Esophagus squamous epithelium (tissue), 4 donors: Measurements from ENCODE around the gene EVL.

Experiments
- POLR2A ChIP-seq, 4 donors: fragments of 450-650 bp; IDR thresholded peaks; one replicate each; pipeline ENCODE4 v1.6.1; 2017; ENCODE audit warnings: antibody characterized with exemption in 4 of 4, mild to moderate bottlenecking in 4 of 4, moderate library complexity in 3 of 4
- TF ChIP-seq, protein P1 (sequence below), 6 experiments: fragments of 450-650 bp in 4 of 6; fragments of 200-600 bp in 2 of 6; sonication (generic) in 2 of 6; IDR thresholded peaks; one replicate each; pipeline ENCODE4 v1.5.1; 2016 to 2019; ENCODE audit warnings: antibody characterized with exemption in 6 of 6, mild to moderate bottlenecking in 4 of 6, moderate library complexity in 4 of 6

DNA sequence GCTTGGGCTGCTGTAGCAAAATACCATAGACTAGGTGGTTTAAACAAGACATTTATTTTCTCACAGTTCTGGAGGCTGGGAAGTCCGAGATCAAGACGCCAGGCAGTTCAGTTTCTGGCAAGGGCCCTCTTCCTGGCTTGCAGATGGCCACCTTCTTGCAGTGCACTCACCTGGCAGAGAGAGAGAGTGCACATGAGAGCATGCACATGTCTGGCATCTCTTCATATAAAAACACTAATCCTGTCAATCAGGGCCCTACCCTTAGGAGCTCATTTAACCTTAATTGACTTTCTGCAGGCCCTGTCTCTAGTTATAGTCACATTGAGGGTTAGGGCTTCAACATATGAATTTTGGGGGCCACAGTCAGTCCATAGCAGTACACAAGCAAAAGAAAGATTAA lies 12.4 kb upstream of the EVL start:
- TF ChIP-seq, protein P1, sequence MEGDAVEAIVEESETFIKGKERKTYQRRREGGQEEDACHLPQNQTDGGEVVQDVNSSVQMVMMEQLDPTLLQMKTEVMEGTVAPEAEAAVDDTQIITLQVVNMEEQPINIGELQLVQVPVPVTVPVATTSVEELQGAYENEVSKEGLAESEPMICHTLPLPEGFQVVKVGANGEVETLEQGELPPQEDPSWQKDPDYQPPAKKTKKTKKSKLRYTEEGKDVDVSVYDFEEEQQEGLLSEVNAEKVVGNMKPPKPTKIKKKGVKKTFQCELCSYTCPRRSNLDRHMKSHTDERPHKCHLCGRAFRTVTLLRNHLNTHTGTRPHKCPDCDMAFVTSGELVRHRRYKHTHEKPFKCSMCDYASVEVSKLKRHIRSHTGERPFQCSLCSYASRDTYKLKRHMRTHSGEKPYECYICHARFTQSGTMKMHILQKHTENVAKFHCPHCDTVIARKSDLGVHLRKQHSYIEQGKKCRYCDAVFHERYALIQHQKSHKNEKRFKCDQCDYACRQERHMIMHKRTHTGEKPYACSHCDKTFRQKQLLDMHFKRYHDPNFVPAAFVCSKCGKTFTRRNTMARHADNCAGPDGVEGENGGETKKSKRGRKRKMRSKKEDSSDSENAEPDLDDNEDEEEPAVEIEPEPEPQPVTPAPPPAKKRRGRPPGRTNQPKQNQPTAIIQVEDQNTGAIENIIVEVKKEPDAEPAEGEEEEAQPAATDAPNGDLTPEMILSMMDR (IDR thresholded peaks at IDR 0.05), result no peak
- TF ChIP-seq POLR2A (IDR thresholded peaks at IDR 0.05), result no peak
